ENCODE results near the gene DIAPH3.

GRCh38 chr13:59766236-59766635 lies 397.5 kb downstream of the DIAPH3 start:
- TF ChIP-seq, protein P1, sequence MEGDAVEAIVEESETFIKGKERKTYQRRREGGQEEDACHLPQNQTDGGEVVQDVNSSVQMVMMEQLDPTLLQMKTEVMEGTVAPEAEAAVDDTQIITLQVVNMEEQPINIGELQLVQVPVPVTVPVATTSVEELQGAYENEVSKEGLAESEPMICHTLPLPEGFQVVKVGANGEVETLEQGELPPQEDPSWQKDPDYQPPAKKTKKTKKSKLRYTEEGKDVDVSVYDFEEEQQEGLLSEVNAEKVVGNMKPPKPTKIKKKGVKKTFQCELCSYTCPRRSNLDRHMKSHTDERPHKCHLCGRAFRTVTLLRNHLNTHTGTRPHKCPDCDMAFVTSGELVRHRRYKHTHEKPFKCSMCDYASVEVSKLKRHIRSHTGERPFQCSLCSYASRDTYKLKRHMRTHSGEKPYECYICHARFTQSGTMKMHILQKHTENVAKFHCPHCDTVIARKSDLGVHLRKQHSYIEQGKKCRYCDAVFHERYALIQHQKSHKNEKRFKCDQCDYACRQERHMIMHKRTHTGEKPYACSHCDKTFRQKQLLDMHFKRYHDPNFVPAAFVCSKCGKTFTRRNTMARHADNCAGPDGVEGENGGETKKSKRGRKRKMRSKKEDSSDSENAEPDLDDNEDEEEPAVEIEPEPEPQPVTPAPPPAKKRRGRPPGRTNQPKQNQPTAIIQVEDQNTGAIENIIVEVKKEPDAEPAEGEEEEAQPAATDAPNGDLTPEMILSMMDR (conservative IDR thresholded peaks at IDR 0.05): no peak
- no peak for TF ChIP-seq ZFX (IDR thresholded peaks at IDR 0.05)

Measured in C4-2B (cell line).